Inflammatory macrophage treated with lipopolysaccharide for 1 hour (primary cell): ENCODE results near the gene CCDC50.
A peak's percentile ranks its signal among the peaks of the same experiment; 100 is the strongest.

ENCODE experiments used
- DNase-seq, 2 donors: peaks; one replicate each; pipeline ENCODE4 v3.0.0-alpha.2; 2020 to 2022

The CCDC50 gene

GRCh38 chr3:191350396-191351090, 21.3 kb downstream of the CCDC50 start:
- no peak for DNase-seq

DNA sequence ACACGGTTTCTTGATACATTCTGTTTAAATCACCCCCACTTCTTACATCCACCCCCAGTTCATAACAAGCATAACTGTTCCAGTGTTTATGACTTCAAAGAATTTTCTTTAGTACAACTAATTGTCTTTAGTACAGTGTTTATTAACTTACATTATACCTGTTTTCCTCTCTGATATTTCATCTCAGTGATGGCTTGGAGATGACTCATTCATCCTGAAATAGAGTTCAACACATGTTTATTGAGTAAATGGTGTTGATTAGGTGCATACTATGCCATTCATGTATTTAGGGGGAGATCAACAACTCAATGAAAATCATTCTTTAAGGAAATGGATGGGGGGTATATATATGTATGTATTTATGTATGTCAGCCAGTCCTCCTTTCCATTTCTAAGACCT, 22.8 kb downstream of the CCDC50 start:
- DNase-seq = no peak

DNA sequence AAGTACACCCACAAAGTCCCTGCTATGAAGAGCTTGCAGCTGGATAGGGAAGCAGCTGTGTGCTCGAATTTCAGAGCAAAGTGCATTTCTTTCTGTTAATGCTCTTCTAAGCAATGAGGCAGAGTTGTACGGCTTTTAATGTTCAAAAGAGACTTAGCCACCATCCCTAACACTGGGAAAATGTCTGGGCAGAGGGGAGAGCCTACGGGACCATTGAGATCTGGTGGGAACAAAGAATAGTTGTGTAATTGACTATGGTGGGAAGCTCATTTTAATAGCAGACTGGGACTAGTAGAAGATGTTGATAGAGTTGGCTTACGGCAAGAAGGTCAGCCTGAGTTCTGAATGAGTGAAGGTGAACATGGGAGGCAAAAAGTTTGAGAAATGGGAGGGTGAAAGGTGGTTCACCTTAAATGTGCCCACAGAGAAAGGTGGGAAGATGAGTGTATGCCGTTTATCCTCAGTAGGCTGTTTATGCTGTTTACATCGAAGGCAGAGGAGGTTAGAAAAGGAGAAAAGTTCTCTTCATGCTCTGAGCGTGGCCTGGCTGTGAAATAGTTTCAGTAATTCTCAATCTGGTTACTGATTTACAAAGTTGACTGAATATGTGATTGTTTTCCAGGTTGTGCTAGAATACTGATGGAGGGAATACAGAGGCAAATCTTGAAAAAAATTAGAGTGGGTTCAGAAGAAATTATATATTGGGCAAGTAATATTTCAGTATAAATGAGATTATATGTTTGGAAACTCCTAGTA, 24.0 kb downstream of the CCDC50 start:
- no peak for DNase-seq

DNA sequence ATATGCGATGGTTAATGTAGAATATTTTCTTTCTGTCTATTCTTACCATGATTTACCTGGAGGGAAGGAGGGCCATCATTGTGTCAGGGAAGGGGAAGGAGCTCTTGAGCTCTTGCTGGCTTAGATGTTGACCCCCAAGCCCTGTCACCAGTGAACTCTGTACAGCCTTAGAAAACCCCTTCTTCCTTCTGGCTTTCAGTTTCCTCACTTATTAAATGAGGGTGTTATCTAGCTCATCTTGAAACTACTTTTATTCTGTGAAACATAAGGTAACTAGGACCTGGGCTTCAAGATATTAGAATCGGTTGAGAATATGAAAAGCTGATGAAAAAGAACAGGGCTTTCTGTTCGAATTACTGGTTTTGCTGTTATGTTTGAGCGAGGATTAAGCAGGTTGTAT, 26.2 kb downstream of the CCDC50 start:
- no peak for DNase-seq

DNA sequence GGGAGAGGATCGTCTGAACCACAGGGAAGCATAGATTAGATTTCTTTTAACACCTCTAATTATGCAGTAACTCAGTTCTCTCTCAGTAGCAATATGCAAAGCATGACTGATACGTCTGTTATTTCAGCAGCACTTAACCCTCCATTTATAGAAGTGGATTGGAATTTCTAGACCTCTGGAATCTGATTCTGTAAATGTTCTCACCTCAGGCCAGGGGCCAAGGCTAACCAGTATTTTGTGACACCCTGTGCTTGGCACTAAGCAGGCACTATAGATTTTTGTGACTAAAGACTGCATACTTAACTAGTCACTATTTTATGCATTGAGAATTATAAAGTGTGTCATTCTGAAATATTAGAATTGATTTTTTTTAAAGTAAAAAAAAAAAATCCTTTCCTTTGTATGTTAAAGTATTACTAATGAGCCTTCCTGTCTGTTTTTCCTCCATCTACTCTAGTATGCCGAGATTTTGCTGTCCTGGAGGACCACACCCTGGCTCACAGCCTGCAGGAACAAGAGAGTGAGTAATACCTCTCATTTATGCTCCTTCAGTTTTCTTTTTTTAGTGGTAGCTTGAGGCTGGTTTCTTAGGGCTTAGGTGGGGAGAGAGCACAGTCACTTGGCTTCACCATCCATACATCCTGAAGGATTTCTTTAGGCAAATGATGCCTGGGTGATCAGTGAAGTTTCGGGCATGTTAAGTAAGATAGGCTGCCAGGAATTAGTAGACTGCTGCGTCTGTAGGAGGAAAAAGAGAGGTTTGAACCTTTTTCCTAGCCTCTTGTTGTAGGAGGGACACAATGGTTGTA, 27.6 kb downstream of the CCDC50 start:
- DNase-seq = no peak

GRCh38 chr3:191357909-191358308, 28.7 kb downstream of the CCDC50 start:
- DNase-seq = no peak

GRCh38 chr3:191358929-191359328, 29.7 kb downstream of the CCDC50 start:
- no peak for DNase-seq

- DNase-seq = no peak
These were observed 31.4 kb downstream of the CCDC50 start for GRCh38 chr3:191360620-191361019.

- no peak for DNase-seq
These were observed 32.3 kb downstream of the CCDC50 start for GRCh38 chr3:191361456-191361855.

DNA sequence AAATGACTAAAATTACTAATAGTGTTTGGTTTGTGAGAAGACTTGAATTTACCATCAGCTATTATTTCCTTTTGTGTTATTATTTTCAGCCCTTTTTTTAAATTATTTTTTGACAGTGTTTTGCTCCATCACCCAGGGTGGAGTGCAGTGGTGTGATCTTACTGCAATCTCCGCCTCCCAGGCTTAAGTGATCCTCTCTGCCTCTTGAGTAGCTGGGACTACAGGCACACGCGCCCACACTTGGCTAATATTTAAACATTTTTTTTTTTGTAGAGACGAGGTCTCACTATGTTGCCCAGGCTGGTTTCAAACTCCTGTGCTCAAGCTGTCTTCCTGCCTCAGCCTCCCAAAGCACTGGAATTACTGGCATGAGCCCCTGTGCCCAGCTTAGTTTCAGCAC, 32.8 kb downstream of the CCDC50 start:
- no peak for DNase-seq

GRCh38 chr3:191362524-191363090, 33.4 kb downstream of the CCDC50 start:
- no peak for DNase-seq

DNA sequence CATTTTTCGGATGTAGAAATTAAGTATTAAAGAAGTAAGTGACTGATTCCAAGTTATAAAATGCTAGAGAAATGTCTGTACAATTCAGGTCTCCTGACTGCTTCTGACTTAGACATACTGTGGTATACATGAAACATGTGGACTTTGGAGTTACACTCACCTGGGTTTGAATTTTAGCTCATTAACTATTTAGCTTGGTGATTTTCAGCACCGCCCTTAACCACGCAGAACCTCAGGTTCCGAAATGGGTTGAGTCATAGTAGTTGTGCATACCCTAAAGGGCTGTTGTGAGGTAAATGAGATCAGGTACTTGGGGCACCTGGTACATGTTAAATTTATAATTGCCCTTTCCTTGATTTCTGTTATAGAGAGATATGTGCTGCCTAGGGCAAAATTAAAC, 34.0 kb downstream of the CCDC50 start:
- DNase-seq = no peak

- no peak for DNase-seq
These were observed 37.5 kb downstream of the CCDC50 start for GRCh38 chr3:191366675-191367074.

- DNase-seq = no peak
These were observed 39.8 kb downstream of the CCDC50 start for GRCh38 chr3:191368755-191369615.

- DNase-seq = no peak
These were observed 40.4 kb downstream of the CCDC50 start for GRCh38 chr3:191369616-191370010.

GRCh38 chr3:191372122-191372521, 42.9 kb downstream of the CCDC50 start:
- peak; percentile 1 to 10 for DNase-seq

- no peak for DNase-seq
These were observed 44.1 kb downstream of the CCDC50 start for GRCh38 chr3:191373327-191373726.

GRCh38 chr3:191376516-191377141, 47.4 kb downstream of the CCDC50 start:
- DNase-seq = no peak

DNA sequence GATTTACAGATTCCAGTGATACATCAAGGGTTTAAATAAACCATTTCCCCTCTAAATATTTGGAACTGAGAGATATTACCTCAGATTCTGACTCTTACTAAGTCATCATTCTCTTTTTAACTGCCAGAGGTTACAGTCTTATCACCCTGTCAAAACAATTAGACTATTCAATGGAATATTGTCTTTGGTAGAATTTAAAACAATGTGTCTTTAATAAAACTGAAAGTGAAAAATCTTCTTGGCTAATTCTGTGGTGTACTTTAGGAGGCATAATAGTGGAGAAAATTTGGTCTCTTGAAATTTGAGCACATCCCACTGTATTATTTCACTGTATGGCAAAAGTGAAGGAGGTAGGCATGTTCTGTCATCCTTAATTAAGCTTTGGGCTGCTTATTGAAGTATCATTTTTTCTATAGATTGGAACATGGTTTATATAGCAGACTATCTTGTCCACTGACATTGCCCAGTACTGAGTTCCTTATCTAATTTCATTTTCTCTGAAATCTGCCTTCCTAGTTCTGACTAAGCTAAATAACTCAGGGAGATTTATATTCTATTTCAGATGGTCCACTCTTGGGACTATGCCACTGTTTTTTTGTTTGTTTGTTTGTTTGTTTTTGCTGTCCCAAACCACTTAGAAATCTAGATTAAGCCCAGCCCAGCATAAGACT, 49.1 kb downstream of the CCDC50 start:
- DNase-seq = no peak

DNA sequence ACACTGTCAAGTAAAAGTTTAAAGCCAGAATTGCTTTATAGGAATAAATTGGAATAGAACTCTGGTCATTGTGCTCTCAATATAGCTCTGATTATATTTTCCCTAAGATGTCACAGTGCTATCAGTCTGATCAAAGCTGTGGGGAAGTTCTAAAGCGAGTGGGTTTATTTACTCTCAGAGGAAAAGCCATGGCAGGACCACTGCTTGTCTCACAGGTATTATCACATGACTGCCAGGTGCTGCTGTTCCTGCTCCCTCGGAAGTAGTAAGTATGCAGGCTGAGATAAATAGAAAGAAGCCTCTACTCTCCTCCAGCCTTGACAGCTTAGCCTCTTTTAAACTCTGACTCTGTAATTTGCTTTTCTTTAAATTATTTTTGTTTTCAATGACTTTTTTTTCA, 50.3 kb downstream of the CCDC50 start:
- DNase-seq = no peak

DNA sequence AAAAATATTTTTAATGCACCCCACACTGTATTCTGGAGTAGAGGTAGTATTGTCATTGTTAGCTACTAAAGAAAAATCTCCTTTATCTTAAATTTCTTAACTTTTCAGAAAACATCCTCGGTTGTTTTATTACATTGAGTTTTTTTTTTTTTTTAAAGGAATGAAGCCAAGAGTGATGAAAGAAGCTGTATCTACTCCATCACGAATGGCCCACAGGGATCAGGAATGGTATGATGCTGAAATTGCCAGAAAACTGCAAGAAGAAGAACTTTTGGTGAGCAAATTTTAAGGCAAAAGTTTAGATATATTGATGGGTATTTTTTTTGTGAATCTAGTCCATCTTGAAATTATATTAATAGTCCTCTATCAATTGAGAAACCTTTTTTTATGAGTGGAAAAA, 50.8 kb downstream of the CCDC50 start:
- DNase-seq = no peak
